MM.1S (cell line): ENCODE measurements around the gene ADGRE1.

Experiments used
- CTCF ChIP-seq: fragments of 300-600 bp; sonication (generic); IDR thresholded peaks from 2 replicates; pipeline ENCODE4 v1.5.1; 2016; ENCODE audit warnings: antibody characterized with exemption, low read length, mixed read lengths
- EZH2 ChIP-seq: fragments of 300-600 bp; sonication (generic); optimal IDR thresholded peaks from 2 replicates; pipeline ENCODE3; 2017; ENCODE audit warnings: low read depth, mild to moderate bottlenecking, antibody characterized with exemption, low read length, mixed read lengths
- EZH2phosphoT487 ChIP-seq: fragments of 300-600 bp; sonication (generic); IDR thresholded peaks from 2 replicates; pipeline ENCODE4 v1.6.1; 2018; ENCODE audit warnings: antibody characterized with exemption, low read length

- no peak for TF ChIP-seq CTCF
- no peak for TF ChIP-seq EZH2
- TF ChIP-seq EZH2phosphoT487 = no peak
Measured at GRCh38 chr19:6852001-6852400, 35.4 kb upstream of the ADGRE1 start.
